Measurements from ENCODE around the gene RPS13.

Gene RPS13

DNA sequence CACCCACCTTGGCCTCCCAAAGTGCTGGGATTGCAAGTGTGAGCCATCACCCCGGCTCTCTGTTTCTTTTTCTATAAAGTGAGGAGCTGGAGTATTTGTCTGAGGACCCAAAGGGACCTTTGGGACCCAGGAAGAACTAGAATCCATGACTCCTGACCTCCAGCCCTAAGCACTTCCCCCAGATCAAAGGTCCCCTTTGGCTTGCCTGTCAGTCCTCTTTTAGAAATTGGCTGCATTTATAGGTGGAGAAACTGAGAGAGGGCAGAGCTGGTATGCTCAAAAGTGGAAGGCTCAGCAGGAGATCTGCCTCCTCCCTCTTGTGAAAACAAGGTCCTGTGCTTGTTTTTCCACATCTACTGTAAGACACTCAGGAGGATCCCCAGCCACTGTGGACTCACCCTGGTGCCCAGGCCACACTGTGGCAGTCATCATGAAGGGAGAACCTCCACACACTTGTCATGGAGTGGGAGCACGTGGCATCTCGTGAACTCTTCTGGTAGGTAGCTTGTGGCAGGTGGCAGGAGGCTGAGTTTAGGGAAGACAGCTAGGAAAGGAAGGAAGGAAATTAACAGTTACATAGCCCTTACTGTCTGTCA, 50.9 kb downstream of the RPS13 start:
- Histone ChIP-seq H3K36me3 (ENCODE audit: low read depth) (no peaks in the 10 kb centered on the region), H3K4me3 (ENCODE audit: severe bottlenecking) (no peak overlapping the region), H3K9me3 (ENCODE audit: severe bottlenecking) (no peaks in the 10 kb centered on the region), H3K27ac (ENCODE audit: poor library complexity, severe bottlenecking) (no peak overlapping the region), H3K27me3 (ENCODE audit: insufficient read depth, poor library complexity, severe bottlenecking) (no peaks in the 10 kb centered on the region), H3K4me1 (ENCODE audit: insufficient read depth, poor library complexity, severe bottlenecking) (no peaks in the 10 kb centered on the region)
- ATAC-seq (ENCODE audit: low read depth) (no peak), DNase-seq (ENCODE audit: low spot score) (no peak)
- TF ChIP-seq, protein P1, sequence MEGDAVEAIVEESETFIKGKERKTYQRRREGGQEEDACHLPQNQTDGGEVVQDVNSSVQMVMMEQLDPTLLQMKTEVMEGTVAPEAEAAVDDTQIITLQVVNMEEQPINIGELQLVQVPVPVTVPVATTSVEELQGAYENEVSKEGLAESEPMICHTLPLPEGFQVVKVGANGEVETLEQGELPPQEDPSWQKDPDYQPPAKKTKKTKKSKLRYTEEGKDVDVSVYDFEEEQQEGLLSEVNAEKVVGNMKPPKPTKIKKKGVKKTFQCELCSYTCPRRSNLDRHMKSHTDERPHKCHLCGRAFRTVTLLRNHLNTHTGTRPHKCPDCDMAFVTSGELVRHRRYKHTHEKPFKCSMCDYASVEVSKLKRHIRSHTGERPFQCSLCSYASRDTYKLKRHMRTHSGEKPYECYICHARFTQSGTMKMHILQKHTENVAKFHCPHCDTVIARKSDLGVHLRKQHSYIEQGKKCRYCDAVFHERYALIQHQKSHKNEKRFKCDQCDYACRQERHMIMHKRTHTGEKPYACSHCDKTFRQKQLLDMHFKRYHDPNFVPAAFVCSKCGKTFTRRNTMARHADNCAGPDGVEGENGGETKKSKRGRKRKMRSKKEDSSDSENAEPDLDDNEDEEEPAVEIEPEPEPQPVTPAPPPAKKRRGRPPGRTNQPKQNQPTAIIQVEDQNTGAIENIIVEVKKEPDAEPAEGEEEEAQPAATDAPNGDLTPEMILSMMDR (IDR thresholded peaks at IDR 0.05; ENCODE audit: poor library complexity, severe bottlenecking): no peak

DNA sequence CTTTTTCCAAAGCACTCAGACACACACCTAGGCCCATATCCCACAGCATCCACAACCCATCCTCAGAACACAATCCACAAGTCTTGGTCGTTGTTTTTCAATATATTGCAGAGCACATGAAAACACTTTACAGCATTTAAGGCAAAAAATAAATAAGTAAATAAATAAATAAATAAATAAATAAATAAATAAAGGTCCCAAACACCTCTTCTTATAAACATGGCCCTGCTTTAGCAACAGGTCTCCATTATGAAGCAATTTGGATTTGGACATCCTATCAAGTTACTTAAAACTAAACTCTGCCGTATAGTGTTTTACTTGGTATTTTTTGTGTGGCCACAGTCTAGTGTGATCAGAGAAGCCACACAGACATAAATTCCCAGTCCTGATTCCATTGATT, 52.5 kb downstream of the RPS13 start:
- no peak for ATAC-seq (ENCODE audit: low read depth)
- Histone ChIP-seq H3K27ac (ENCODE audit: poor library complexity, severe bottlenecking) (no peak overlapping the region), H3K27me3 (ENCODE audit: insufficient read depth, poor library complexity, severe bottlenecking) (no peaks in the 10 kb centered on the region), H3K9me3 (ENCODE audit: severe bottlenecking) (no peaks in the 10 kb centered on the region), H3K36me3 (ENCODE audit: low read depth) (no peaks in the 10 kb centered on the region), H3K4me3 (ENCODE audit: severe bottlenecking) (no peak overlapping the region), H3K4me1 (ENCODE audit: insufficient read depth, poor library complexity, severe bottlenecking) (no peaks in the 10 kb centered on the region)
- DNase-seq (ENCODE audit: low spot score): no peak
- TF ChIP-seq, protein P1 (IDR thresholded peaks at IDR 0.05; ENCODE audit: poor library complexity, severe bottlenecking): no peak
